Amniotic epithelial cell (primary cell): ENCODE results near the gene ADAM15.

Source experiments
- DNase-seq: peaks from one replicate; pipeline ENCODE4 v3.0.0-alpha.2; 2010; ENCODE audit warnings: low read depth

The ADAM15 gene

DNA sequence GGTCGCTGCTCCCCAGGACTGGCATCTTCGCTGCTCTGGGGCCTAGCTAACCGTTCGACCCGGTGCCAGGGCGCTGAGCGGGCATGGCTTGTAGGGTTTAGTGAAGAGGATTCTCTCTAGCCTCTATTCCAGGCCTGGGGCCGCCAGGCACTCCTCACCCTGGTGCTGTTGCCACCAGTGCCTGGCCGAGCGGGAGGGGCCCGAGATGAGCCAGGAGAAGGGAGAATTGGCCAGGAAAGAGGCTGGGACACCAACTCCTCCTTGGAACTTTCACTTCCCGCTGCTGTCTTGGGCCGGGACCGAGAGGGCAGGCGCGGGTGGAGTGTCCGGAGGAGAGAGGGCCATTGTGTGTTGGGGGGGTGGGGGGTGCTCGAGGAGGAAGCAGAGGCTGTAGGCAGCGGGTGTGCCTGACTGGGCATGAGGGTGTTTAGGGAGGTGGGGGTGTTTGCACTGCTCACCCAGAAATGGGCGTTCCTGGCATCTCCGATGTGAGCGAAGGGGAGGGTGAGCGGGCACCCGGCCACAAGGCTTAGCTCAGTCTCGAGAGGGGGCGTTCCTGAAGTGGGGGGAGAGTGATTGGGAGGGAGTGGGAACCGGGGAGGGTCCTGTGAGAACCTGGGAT is 772 bp downstream of the ADAM15 start:
- DNase-seq = no peak

DNA sequence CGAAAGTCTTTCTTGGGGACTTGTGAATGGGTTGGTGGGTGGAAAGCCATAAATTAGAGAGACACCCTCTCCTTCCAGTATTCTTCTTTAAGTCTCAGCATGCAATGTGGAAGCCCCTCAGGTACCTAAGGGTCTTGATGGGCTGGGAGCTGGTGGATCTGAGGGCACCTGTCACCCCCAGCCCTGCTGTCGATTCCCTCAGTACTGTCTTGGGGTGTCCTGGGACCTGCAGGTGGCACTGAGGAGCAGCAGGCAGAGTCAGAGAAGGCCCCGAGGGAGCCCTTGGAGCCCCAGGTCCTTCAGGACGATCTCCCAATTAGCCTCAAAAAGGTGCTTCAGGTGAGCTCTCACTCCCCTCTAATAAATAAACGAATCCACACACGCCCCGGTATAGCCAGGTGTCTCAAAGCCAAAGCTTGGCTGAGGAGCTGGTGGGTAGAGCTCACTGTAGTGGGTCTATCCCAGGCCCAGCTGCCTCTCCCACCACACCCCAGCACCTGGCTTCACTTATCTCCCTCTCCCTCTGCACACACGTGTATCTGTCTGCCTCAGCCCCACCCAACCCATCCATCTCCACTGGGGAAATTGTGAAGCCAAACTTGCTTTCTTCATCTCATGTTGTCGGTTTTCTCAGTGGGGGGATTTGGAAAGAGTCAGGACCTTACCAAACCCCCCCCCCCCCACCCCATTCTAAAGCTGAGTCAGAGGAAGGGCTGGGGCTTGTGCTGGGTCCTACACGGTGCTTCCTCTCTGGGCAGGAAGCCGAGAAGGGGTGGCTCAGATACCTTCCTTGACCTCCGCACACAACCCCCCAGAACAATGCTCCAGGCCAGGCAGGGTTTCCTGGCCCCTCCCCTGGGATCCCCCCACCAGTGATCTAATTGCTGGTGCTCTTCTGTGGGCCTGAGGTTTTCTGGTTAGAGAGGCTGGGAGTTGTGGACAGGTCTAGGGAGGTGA is 1.6 kb downstream of the ADAM15 start:
- DNase-seq = no peak

DNA sequence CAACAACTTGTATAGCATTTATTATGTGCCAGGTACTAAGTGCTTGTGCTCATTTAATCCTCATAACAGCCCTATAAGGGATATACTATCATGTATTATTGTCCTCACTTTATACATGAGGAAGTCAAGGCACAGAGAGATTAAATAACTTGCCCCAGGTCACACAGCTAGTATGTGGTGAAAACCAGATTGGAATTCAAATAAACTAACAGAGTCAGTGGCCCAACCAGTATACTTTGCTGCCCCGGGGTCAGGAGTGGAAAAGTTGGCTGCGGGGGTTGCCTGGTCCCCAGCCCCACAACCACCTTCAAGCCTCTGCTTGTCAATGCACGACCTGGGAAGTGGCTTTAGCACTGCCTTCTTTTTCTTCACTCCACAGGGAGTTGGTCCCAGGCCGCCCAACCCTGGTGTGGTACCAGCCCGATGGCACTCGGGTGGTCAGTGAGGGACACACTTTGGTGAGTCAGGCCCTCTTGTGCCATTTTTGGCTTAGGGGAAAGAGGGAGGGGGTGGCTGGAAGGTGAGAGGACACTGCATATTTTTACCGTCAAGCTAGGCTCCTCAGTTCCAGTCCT is 2.5 kb downstream of the ADAM15 start:
- no peak for DNase-seq

DNA sequence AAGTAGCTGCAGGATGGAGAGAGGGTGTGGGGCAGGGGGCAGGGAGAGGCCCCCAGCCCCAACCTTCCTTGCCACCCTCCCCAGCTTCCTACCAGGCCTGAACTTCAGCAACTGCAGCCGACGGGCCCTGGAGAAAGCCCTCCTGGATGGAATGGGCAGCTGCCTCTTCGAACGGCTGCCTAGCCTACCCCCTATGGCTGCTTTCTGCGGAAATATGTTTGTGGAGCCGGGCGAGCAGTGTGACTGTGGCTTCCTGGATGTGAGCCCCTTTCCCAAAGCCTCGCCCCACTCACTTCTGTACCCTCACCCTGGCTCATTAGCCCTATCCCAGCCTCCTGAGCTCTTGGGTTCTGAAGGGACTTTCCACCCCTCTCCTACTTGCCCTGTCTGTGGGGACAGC is 6.0 kb downstream of the ADAM15 start:
- DNase-seq = no peak

DNA sequence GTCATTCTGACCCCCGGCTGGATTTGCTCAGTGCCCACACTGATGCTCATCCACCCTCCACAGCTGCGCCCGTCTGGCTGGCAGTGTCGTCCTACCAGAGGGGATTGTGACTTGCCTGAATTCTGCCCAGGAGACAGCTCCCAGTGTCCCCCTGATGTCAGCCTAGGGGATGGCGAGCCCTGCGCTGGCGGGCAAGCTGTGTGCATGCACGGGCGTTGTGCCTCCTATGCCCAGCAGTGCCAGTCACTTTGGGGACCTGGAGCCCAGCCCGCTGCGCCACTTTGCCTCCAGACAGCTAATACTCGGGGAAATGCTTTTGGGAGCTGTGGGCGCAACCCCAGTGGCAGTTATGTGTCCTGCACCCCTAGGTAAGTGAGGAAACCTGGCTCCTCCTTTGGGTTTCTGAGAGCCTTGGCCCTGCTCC is 6.7 kb downstream of the ADAM15 start:
- no peak for DNase-seq

DNA sequence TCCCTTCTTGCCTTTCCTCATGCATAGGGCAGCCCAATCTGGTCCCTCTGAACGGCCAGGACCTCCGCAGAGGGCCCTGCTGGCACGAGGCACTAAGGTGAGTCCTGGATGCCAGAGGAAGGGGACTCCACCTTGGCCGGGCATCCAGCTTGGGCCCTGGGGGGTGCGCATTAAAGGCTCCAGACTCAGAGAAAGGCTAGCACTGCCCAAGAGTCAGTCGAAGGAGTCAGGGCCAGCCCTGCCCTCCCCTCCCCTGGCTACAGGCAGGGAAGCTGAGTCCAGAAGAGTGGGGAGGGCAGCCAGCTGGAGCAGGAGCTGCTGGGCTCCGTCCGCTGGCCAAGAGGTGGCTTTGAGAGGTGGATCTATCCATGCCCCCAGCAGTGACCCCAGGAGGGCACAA is 9.6 kb downstream of the ADAM15 start:
- DNase-seq = no peak

DNA sequence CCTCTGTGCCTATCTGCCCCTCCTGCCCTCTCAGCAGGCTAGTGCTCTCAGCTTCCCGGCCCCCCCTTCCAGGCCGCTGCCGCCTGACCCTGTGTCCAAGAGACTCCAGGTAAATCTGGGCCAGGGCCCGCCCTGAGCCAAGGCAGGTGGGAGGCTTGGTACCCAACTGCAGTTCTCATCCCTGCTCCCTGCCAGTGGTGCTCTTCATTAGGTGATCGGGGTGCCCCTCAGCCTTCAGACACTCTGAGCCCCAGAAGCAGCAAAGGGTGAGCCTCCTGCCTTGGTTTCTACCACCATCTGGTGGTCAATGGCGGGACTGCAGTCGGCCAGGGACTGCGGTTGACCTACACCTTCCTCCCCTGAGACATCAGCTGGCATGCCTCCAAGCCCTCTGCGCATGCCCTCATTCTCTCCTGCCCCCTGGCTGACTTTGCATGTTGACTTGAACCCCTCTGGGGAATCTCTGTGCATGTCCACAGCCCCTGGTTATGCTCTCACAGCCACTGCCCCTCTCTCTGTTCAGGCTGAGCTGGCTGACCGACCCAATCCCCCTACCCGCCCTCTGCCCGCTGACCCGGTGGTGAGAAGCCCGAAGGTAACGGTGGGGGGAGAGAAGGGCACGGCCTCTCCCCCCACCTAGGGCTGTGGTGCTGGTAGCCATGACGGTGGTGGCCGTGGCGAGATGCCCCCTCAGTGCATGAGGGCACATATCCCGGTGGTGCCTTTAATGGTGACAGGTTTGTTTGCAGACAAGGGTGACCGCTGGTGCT is 10.4 kb downstream of the ADAM15 start:
- DNase-seq = peak; percentile 77

DNA sequence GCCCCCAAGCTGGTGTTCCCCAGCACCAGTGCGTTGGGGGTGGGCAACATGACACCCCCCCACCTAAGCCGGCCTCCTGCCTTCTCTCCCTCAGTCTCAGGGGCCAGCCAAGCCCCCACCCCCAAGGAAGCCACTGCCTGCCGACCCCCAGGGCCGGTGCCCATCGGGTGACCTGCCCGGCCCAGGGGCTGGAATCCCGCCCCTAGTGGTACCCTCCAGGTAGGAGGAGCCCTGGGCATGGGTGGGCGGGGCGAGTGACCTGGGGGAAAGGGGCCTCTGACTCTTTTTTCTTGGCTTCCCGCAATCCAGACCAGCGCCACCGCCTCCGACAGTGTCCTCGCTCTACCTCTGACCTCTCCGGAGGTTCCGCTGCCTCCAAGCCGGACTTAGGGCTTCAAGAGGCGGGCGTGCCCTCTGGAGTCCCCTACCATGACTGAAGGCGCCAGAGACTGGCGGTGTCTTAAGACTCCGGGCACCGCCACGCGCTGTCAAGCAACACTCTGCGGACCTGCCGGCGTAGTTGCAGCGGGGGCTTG is 11.1 kb downstream of the ADAM15 start:
- no peak for DNase-seq

DNA sequence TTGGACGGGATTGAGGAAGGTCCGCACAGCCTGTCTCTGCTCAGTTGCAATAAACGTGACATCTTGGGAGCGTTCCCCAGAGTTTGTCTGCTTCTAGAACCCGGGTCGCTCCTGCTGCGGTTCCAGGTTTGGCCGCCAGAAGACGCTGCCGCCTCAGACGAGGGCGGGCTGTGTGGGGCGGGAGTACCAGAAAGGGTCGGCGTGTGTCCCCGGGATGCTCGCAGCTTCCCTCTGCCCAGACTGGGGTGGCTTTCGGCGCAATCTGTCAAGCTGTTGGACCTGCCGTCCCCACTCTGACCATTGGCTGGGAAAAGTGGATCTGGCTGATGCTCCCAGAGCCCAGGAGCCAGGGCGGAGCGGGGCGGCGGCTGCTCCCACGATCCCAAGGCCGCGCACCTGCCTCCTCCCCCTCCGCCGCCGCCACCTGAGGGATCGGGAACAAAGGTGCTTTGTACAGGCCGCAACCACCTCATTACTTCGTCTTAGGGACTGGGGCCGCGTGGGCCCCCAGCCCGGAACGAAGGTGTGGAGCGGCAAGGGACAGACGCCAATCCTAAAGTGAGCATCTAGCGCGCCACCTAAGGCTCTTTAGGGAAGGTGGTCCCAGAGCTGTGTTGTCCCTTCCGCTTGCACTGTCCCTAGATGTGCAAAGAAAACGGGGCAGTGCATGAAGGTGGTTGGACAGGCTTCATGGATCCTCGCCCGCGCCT is 11.7 kb downstream of the ADAM15 start:
- no peak for DNase-seq

DNA sequence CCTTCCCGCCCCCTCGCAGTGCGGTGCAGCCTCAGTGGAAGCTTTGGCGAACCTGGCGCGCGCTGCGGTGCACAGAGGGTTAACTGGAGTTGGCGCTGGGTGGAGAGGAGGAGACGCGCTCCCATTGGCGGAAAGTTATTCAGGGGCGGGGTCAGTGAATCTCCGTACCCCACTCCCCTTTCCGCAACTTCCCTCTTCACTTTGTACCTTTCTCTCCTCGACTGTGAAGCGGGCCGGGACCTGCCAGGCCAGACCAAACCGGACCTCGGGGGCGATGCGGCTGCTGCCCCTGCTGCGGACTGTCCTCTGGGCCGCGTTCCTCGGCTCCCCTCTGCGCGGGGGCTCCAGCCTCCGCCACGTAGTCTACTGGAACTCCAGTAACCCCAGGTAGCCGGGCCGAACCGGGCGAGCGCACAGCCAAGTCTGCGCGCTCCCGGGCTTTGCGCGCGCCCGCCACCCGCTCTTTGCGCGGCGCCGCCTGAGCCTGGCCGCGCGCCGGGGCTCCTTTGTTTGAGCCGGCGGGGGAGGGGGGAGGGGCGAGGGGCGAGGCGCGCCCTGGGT is 12.5 kb downstream of the ADAM15 start, which contains the start of gene EFNA4:
EFNA4 (plus strand) TSS at position 191 of the 561 bp plus-strand sequence; CDS start at position 275, 84 bp downstream.
- DNase-seq = peak; percentile 80

DNA sequence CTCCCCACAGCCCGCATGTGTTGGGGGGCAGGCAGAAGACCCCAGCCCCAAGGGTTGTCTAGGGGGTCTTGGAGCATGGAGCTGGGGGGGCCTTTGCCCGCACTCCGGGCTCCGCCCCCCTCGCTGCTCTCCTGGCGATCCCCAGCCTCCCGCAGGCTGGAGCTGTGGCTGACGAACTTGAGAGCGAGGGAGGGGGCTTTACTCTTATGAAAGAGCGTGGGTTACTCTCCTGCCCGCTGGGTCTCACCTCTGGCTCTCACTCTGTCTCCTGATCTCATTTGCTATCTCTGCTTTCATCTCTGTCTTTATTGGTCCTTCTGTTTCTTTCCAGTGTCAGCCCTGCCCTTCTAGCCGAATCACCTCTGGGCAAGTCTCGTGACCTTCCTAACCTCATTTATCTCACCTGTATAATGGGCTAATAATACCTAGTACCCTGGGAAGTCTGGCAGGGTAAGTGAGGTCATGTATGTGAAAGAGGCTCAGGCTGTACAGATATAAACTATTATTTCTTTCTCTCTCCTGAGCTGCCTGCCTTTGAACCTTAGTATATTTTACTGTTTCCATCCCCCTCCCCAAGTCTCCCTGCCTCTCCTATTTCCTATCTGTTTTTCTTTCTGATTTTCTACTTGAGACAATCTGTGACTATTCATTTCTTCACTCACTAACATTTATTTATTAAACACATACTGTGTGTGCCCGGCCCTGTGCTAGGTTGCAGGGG is 13.2 kb downstream of the ADAM15 start:
- DNase-seq = peak; percentile 30

DNA sequence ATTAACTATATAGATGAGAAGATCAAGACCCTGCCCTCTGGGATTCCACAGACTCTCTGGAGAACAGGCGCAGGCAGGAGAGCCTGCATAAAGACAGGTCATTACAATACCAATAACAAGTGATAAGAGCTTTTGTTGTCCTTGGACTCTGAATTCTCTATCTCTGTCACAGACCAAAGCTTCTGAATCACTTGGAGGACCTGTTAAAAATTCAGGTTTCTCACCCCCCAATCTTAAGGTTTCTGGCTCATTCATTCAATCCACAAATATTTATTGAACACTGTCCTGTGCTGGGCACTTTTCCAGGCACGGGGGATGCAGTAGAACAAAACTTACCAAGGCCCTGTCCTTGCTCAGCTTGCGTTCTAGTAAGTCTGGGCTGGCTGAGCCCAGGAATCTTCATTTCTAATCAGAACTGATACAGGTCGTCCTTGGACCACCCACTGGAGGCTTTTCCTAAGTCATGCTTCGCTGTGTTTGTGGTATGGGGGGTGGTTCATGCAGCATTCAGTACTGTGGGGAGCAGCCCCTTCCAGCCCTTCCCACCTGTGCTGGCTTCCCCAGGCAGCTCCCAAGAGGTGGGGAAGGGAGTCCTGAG is 13.8 kb downstream of the ADAM15 start:
- no peak for DNase-seq

DNA sequence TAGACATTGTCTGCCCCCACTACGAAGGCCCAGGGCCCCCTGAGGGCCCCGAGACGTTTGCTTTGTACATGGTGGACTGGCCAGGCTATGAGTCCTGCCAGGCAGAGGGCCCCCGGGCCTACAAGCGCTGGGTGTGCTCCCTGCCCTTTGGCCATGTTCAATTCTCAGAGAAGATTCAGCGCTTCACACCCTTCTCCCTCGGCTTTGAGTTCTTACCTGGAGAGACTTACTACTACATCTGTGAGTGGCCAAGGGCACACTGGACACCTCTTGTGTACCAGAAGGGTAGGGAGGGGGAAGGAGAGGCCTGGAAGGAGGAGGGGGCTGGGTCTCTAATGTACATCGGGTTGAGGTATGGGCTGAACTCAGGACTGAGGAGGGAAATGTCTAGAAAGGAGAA is 15.7 kb downstream of the ADAM15 start:
- no peak for DNase-seq

DNA sequence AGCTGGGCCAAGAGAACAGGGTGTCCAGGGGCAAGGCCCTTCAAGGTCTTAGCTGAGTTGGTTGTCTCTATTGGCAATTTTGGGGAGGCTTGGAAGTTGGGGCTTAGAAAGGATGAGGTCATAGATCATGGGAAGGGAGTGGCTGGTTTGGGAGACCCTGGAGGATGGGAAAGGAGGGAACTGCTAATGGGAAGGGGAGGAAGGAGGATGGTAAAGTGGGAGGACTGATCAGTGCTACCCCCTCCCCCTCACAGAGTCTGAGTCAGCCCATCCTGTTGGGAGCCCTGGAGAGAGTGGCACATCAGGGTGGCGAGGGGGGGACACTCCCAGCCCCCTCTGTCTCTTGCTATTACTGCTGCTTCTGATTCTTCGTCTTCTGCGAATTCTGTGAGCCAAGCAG is 17.5 kb downstream of the ADAM15 start:
- no peak for DNase-seq

DNA sequence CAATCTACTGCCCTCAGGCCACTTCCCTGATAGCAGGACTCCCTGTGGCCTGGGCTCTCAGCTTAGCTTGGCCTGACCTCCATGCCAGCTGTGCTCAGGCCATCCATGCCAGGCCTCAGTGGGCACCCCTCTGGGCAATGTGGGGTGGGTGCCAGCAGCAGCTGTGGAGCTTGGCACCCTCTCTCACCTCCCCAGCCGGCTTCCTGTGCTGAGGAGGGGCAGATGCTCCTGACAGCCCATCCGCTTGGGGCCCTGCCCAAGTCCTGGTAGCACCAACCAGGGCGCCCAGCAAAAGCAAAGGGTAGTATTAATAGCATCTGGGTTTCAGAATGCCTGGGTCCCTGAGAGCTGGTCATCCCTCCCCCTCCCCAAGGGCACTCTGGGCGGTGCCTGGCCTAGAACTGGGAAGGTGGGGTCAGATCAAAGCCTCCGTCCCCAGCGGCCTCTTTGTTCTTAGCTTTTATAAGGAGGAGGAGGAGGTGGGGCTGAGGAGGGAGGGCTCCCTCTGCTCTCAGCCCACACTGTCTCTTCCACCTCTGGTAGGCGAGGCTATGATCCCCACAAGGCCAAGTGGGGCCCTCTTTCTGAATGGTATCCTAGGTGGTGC is 18.5 kb downstream of the ADAM15 start:
- no peak for DNase-seq

DNA sequence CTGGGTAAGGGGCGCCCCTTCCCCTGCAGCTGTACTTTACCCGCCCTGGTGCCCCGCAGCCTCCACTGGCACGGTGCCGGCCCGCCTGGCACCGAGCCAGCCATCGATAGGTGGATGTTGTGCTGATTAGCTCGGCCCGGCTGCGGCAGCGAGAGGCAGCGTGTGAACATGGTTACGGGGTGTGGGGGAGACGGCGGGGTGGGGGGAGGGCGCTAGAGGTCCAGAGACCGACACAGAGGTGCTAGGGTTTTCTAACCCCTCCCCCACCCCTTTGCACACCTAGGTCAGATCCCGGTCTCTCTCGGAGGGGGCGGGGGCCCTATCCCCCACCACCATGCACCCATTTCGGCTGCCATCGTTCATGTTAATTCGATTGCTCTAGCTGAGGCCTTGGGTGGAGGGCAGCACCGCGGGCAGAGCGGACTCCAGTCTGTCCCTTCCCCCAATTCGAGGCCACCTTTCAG is 19.1 kb downstream of the ADAM15 start:
- no peak for DNase-seq

DNA sequence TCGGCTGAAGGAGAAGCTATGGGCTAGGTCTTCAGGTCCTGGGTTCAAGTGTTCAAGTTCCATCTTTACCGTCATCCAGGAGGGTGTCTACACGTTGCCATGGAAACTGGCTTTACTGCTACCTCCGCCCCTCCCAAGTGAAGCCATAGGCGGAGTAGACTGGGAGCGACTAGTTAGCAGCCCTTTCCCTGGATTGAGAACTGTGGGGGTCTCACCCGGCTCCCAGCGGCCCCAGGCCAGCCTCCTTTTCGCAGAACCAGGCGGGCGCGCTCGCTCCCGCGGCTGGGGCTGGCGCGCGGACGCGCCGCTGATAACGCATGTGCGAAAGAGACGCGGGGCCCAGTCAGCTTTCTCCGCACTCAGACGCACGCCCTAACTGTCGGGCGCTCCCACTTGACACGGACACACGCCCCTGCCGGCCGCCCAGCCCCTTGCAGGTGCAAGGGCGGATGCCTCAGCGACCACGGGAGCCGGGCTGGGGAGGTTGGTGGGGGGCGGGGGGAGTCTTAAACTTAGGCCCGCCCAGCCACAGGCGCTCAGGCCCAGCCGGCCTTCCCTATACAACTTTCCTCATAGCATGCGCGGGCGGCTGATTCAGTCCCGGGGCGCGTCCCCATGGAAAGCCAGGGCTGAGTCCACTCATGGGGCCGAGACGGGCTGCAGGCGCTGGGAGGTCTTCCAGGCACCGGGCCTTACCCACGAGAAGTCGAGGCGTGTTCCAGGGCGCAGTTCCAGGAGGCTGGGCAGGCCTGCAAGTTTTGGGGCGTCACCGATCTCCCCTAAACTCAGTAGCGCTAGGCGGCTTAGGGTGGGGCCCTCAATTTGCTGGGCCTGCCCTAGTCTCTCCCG is 19.8 kb downstream of the ADAM15 start:
- peak; percentile 70 for DNase-seq

DNA sequence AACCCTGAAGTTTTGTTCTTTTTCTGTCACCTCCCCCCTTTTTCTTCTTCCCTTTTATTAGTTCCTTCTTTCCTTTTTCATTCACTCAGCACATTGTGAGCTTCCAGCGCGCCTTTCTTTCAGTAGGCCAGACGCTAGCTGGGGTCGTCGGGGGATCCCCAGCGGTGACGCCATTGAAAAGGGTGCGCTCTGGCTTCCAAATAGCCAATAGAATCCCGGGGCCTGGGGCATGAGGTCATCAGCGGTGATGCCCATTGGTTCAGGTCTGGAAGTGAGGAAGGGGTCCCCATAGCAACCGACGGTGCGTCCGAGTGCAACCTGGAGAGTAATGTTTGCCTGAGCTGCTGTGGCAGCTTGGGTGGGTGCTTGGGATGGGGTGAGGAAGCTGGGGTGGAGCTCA is 20.6 kb downstream of the ADAM15 start:
- DNase-seq = no peak
